Measurements from ENCODE around the gene IGSF21. TPM values are rescaled to one million over a fixed set of nuclear protein-coding genes. Genes with fewer than 3 reads are reported as not detected.

IGSF21 gene
- total RNA-seq, 4 donors from 2014 or later, result 1.2 to 19.1 (median 1.9) TPM; not detected in 1

DNA sequence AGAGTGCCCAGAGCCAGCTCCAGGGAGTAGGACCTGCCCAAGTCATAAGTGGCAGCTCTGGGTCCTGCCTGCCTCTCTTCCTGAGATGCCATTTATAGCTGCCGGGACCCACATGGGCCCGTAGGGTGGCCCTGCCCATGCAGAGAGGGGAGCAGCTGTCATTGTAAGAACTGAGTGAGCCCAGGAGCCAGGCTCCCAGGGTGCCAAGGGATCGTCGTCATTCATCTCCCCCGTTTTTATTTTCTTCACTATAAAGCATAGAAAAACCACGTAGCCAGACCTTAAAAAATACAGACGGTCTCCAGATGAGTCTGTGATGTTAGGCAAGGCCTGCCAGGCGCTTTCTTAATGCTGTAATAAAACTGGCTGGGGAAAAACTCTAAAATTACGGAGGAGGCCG, 90.7 kb downstream of the IGSF21 start:
- TF ChIP-seq, protein P1, sequence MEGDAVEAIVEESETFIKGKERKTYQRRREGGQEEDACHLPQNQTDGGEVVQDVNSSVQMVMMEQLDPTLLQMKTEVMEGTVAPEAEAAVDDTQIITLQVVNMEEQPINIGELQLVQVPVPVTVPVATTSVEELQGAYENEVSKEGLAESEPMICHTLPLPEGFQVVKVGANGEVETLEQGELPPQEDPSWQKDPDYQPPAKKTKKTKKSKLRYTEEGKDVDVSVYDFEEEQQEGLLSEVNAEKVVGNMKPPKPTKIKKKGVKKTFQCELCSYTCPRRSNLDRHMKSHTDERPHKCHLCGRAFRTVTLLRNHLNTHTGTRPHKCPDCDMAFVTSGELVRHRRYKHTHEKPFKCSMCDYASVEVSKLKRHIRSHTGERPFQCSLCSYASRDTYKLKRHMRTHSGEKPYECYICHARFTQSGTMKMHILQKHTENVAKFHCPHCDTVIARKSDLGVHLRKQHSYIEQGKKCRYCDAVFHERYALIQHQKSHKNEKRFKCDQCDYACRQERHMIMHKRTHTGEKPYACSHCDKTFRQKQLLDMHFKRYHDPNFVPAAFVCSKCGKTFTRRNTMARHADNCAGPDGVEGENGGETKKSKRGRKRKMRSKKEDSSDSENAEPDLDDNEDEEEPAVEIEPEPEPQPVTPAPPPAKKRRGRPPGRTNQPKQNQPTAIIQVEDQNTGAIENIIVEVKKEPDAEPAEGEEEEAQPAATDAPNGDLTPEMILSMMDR (IDR thresholded peaks at IDR 0.05), result no peak
- TF ChIP-seq POLR2A (IDR thresholded peaks at IDR 0.05), result no peak
- peak in 1 of 2 donors; percentile 15 for DNase-seq
- intact Hi-C loops (cut with DNase I; ENCODE audit: low total_unique reads), result no loop called here

DNA sequence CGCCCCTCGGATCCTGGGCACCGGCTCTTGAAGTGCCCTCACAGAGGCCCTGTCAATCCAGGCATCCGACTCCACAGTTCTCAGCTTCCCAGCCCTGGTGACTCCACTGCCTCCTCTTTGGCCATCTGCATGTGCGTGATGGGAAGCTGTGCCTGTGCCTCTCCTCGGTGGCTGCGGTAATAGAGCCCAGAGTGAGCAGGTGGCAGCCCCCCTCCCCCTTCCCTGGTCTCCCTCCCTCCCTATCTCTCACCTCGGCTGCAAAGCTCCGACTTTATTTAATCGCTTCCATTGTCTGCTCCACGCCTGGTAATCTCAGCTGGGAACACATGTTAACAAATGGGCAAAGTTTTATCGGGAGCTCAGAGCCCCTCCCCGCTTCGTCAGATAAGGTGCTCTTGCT, 91.9 kb downstream of the IGSF21 start:
- no peaks in the 10 kb centered on the region for H3K4me1 ChIP-seq
- intact Hi-C loops (cut with DNase I; ENCODE audit: low total_unique reads), result no loop called here
- DNase-seq, result no peak
- TF ChIP-seq, protein P1 (IDR thresholded peaks at IDR 0.05), result no peak
- no peak for TF ChIP-seq POLR2A (IDR thresholded peaks at IDR 0.05)
- H3K9me3 ChIP-seq, result no peaks in the 10 kb centered on the region
- no peak overlapping the region for H3K4me3 ChIP-seq
- H3K27ac ChIP-seq, result no peak overlapping the region
- no peaks in the 10 kb centered on the region for H3K36me3 ChIP-seq
- no peaks in the 10 kb centered on the region for H3K27me3 ChIP-seq

More for the DNA sequence above, 90.7 kb downstream of the IGSF21 start:
- Histone ChIP-seq H3K9me3 (no peaks in the 10 kb centered on the region), H3K36me3 (no peaks in the 10 kb centered on the region), H3K4me1 (no peaks in the 10 kb centered on the region), H3K4me3 (no peak overlapping the region), H3K27ac (no peak overlapping the region), H3K27me3 (no peaks in the 10 kb centered on the region)

- no peak overlapping the region for H3K4me3 ChIP-seq
- no peaks in the 10 kb centered on the region for H3K36me3 ChIP-seq
- no peak for DNase-seq
- TF ChIP-seq POLR2A (IDR thresholded peaks at IDR 0.05), result no peak
- TF ChIP-seq, protein P1 (IDR thresholded peaks at IDR 0.05), result no peak
- no peaks in the 10 kb centered on the region for H3K9me3 ChIP-seq
- H3K27ac ChIP-seq, result no peak overlapping the region
- H3K27me3 ChIP-seq, result no peaks in the 10 kb centered on the region
- no peaks in the 10 kb centered on the region for H3K4me1 ChIP-seq
- intact Hi-C loops (cut with DNase I; ENCODE audit: low total_unique reads), result no loop called here
These were observed 92.6 kb downstream of the IGSF21 start for GRCh38 chr1:18200136-18200717.

GRCh38 chr1:18200918-18201317, 93.3 kb downstream of the IGSF21 start:
- Histone ChIP-seq H3K36me3 (no peaks in the 10 kb centered on the region), H3K27ac (no peak overlapping the region), H3K4me1 (no peaks in the 10 kb centered on the region), H3K27me3 (no peaks in the 10 kb centered on the region), H3K4me3 (no peak overlapping the region), H3K9me3 (no peaks in the 10 kb centered on the region)
- no peak for TF ChIP-seq POLR2A (IDR thresholded peaks at IDR 0.05)
- TF ChIP-seq, protein P1 (IDR thresholded peaks at IDR 0.05), result no peak
- no peak for DNase-seq
- intact Hi-C loops (cut with DNase I; ENCODE audit: low total_unique reads), result no loop called here

GRCh38 chr1:18201997-18202719, 94.6 kb downstream of the IGSF21 start:
- Histone ChIP-seq H3K27me3 (no peaks in the 10 kb centered on the region), H3K27ac (no peak overlapping the region), H3K36me3 (no peaks in the 10 kb centered on the region), H3K4me1 (no peaks in the 10 kb centered on the region), H3K9me3 (no peaks in the 10 kb centered on the region), H3K4me3 (no peak overlapping the region)
- intact Hi-C loops (cut with DNase I; ENCODE audit: low total_unique reads), result no loop called here
- TF ChIP-seq, protein P1 (IDR thresholded peaks at IDR 0.05), result no peak
- TF ChIP-seq POLR2A (IDR thresholded peaks at IDR 0.05), result no peak
- DNase-seq, result no peak
